Anterior cingulate cortex (tissue), 58 donors: ENCODE data around the gene SRSF8.
"Not testable (repeated sequence)": the region's sequence is repeated elsewhere in the genome, so short reads cannot be mapped to it uniquely, and the experiment has no call there.

Experiments
- DNase-seq, 58 donors: peaks; one replicate each; lab custom pipeline; 2025; lab: John Stamatoyannopoulos, UW

SRSF8 gene

DNA sequence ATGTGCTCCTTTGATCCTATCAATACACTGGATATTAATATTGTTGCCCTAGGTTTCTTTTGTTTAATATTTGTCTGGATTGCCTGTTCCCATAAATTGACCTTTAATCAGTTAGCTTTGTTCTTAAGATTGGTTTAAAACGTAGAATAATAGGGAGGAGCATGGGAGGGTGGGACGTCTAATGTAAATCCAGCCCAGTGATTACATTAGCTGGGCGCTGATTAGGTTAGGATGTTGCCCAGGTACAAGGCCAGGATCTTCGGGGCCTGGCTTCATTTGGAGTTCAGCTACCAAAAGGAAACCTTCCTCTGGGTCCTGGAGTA lies at the start of gene SRSF8:
SRSF8 (plus strand) TSS at position 204 of the 323 bp plus-strand sequence. CDS start 308 bp downstream, outside the sequence.
- DNase-seq = no peak

DNA sequence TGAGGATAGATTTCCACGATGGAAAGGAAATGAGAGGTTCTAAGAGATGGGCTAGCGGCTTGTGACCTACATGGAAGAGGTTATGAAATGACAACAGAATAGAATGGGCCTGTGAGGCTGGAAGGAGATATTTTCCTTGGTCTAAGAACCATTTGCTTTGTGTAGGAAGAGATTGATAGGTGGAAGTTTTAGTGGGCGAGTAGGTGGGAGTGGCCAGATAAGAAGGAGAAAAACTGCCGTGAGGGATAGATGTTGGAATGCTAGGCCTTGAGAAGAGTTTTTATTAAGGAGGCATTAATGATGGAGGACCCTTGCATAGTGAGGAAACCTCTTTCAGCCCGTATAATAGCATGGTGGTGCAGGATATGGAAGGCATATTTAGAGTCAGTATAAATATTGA lies 45.3 kb upstream of the SRSF8 start:
- not testable (repeated sequence) for DNase-seq

- no peak for DNase-seq
These were observed 41.8 kb upstream of the SRSF8 start, which contains the start of gene KDM4E for GRCh38 chr11:95024958-95025357. KDM4E (plus strand) TSS chr11:95025258; CDS start chr11:95025558, 300 bp downstream.

DNA sequence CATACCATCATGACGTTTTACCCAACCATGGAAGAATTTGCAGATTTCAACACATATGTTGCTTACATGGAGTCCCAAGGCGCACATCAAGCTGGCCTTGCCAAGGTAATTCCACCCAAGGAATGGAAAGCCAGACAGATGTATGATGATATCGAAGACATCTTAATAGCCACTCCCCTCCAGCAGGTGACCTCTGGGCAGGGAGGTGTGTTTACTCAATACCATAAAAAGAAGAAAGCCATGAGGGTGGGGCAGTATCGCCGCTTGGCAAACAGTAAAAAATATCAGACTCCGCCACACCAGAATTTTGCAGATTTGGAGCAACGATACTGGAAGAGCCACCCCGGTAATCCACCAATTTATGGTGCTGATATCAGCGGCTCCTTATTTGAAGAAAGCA lies 41.1 kb upstream of the SRSF8 start:
- not testable (repeated sequence) for DNase-seq

DNA sequence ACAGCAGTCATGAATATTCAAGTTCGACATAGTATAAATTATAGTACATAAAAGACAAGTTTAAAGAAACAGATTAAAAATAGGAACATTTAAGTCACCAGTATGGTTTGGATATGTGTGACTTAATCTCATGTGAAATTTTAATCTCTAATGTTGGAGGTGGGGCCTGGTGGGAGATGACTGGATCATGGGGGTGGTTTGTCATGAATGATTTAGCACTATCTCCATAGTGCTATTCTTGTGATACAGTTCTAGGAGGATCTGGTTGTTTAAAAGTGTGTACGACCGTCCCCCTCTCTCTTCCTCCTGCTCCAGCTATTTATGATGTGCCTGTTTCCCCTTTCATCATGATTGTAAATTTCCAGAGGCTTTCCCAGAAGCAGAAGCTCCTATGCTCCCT lies 38.4 kb upstream of the SRSF8 start:
- no peak for DNase-seq

GRCh38 chr11:95033051-95033450 lies 33.7 kb upstream of the SRSF8 start:
- DNase-seq = no peak

GRCh38 chr11:95035316-95035715 lies 31.4 kb upstream of the SRSF8 start:
- no peak for DNase-seq

GRCh38 chr11:95037356-95038035 lies 29.2 kb upstream of the SRSF8 start:
- DNase-seq = not testable (repeated sequence)

GRCh38 chr11:95042239-95042638 lies 24.5 kb upstream of the SRSF8 start:
- DNase-seq = no peak

DNA sequence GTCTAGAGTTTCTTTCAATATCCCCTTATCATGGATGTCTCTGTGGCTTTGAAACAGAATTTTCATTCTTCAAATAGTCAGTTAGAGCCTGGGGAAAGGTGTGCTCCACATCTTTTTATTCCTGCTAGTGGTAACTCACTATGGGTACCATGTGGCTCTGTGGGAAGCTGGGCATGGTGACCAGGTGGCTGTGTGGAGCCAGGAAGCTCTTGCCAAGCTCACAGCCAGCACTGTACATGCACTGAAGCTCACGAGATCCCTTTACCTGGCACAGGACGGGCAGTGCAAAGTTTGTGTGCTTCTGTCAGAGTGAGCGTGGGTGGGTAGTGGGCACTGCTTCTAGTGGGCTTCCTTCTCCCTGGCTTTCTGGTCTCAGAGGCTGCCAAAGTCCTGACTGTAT lies 23.8 kb upstream of the SRSF8 start:
- no peak for DNase-seq

DNA sequence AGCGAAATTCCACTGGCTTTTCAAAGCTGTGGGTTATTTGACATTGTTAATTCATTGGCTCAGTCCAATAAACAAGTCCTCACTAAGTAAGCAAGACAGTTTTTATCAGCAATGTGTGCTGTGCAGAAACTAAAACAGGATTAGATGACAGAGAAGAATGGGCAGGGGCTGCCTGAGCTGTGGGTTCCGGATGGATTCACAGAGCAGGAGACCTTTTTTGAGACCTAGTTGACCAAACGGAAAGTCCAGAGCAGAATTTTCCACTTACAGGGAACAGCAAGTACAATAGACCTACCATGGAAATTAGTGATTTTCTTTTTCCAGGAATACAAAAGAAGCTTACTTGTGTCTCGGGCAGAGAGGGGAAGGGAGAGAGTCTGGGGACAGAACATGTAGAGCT lies 22.7 kb upstream of the SRSF8 start:
- DNase-seq = no peak

DNA sequence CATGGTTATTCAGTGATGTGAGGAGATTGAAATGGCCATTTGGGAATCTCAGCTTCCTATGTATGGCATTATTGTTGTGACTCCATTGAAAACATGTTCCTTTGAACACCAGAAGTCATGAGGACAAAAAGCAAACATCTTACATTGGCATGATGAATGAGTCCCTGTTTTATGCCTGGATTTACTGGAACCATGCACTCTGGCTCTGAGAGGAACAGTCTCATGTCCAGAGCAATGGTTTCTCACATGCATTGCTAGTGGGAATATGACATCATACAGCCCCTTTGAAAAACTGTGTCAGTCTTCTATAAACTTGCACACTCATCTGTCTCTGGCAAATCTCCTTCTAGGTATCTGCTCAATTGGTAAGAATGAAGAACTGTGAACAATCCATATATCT lies 20.9 kb upstream of the SRSF8 start:
- DNase-seq = no peak

DNA sequence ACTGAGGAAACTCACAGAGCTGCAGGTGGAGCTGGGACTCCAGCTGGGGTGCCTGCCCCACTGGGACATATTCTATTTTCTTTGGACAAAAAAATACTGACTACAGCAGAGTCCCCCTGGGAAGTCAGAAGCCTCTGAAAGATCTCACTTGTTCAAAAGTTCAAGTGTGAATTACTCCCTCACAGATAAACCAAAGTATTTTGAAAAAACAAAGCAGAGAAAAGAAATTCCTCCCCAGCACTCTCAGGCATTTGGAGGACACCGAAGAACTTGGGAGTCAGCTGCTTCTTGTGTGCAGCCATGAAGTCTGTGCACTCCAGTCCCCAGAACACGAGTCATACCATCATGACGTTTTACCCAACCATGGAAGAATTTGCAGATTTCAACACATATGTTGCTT lies 17.6 kb upstream of the SRSF8 start, which contains the start of gene KDM4F:
KDM4F (plus strand) TSS at position 301 of the 400 bp plus-strand sequence.
- not testable (repeated sequence) for DNase-seq

DNA sequence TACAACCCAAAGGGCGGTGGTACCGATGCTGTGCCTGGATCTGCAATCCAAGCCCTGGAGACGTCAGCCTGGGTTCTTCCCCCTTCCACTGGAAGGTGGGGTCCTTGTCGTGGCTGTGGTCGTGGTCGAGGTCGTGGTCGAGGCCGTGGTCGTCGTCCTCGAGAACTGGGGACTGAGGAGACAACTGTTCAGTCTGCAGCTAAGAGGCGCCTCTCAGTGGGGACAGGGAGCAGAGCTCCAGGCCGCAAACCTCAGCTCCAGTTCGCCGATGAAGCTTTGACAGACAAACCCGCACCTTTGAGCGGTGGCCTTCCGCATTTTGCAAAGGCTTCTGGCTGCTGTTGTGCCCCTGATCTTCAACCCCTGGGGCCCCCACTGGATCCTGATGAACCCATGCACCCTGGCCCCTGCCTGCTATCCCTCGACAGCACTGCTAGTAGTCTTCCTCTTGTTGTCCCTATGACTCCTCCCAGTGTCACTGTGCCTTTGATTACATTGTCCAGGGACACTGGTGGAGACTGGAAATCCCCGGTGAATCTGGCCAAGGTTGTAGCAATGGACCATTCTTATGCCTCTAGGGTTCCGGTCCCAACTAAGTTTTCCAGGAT lies 16.0 kb upstream of the SRSF8 start:
- DNase-seq = no peak

DNA sequence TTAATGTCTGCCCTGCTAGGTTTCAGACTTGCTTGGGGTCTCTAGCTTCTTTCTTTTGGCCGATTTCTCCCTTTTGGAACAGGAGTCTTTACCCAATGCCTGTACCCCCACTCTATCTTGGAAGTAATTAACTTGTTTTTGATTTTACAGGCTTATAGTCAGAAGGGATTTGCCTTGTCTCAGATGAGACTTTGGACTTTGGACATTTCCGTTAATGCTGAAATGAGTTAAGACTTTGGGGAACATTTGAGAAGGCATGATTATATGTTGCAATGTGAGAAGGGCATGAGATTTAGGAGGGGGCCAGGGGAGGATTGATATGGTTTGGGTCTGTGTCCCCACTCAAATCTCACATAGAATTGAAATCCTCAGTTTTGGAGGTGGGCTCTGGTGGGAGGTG lies 12.4 kb upstream of the SRSF8 start:
- DNase-seq = no peak

- no peak for DNase-seq
These were observed 11.3 kb upstream of the SRSF8 start for GRCh38 chr11:95055283-95055897.

- DNase-seq = no peak
These were observed 8.8 kb upstream of the SRSF8 start for GRCh38 chr11:95057959-95058358.

- no peak for DNase-seq
These were observed 8.1 kb upstream of the SRSF8 start for GRCh38 chr11:95058621-95059020.

DNA sequence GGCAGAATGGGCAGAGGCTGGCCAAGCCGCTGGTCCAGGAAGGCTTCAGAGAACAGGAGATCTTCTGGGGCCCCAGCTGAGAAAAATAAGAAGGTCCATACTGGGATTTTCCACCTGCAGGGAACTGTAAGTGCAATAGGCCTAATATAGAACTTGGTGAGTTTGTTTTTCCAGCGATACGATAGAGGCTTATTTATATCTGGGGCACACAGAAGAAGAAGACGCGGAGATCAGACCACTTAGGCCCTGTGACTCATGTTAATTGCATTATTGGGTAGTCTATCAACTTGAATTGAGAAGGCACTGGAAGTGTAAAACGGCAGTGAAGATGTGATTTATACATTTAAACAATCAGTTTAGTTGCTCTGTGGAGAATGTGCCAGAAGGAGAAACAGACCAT lies 7.7 kb upstream of the SRSF8 start:
- no peak for DNase-seq

DNA sequence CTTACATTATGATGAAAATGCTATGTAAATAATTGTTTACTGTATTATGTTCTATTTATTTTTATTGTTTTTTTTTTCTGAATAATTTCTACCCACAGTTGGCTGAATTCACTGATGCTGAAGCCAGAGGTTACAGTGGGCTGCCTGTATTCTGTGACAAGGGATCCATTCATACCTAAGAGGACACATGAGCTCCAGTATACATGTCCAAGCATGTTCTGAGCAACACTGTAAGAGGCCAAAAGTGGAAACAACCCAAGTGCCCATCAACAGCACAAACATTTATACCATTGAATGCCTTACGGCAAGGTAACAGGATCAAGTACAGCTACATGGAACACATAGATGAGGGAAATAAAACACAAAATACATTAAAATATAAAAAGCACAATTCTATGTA lies 1.4 kb upstream of the SRSF8 start:
- peak in 2 of 58 donors; percentile 18 to 21 for DNase-seq

DNA sequence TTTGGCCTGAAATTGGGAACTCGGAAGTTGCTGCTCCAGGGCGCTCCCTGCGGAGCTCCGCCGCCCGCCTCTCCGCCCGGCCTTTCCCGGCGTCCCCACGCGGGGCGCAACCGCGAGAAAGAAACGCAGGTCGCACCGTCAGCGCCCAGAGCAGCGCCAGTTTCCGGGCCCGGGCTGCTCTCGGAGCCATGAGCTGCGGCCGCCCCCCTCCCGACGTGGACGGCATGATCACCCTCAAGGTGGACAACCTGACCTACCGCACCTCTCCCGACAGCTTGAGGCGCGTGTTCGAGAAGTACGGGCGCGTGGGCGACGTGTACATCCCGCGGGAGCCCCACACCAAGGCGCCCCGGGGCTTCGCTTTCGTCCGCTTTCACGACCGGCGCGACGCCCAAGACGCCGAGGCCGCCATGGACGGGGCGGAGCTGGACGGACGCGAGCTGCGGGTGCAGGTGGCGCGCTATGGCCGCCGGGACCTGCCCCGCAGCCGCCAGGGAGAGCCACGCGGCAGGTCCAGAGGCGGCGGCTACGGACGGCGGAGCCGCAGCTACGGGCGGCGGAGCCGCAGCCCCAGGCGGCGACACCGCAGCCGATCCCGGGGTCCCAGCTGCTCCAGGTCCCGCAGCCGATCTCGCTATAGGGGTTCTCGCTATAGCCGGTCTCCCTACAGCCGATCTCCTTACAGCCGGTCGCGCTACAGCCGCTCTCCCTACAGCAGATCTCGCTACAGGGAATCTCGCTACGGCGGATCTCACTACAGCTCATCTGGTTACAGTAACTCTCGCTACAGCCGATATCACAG lies 521 bp downstream of the SRSF8 start:
- DNase-seq = peak in 56 of 58 donors; percentile 49 to 87 (median 77)
